ENCODE measurements around the gene ADCY3.

Gene ADCY3

GRCh38 chr2:24926602-24927252 lies 6.7 kb upstream of the ADCY3 start:
- peak overlapping the region in 6 of 7 experiments; percentile 0 to 14 (median 10) for H3K4me3 ChIP-seq
- peak overlapping the region in 18 of 21 experiments; percentile 9 to 82 (median 58) for H3K27ac ChIP-seq

GRCh38 chr2:24926220-24926601 lies 6.2 kb upstream of the ADCY3 start:
- peak overlapping the region in 13 of 21 experiments; percentile 9 to 82 (median 63) for H3K27ac ChIP-seq
- H3K4me3 ChIP-seq: peak overlapping the region in 5 of 7 experiments; percentile 0 to 14 (median 10)

- no peak overlapping the region for H3K27ac ChIP-seq
- H3K4me3 ChIP-seq: peak overlapping the region in 1 of 7 experiments; percentile 14
Observed at GRCh38 chr2:24925815-24926214, 5.8 kb upstream of the ADCY3 start.

GRCh38 chr2:24924732-24925131 lies 4.7 kb upstream of the ADCY3 start:
- H3K27ac ChIP-seq: no peak overlapping the region
- no peak overlapping the region for H3K4me3 ChIP-seq

GRCh38 chr2:24924266-24924665 lies 4.2 kb upstream of the ADCY3 start:
- no peak overlapping the region for H3K27ac ChIP-seq
- H3K4me3 ChIP-seq: no peak overlapping the region

GRCh38 chr2:24923106-24923505 lies 3.1 kb upstream of the ADCY3 start:
- Histone ChIP-seq H3K4me3 (no peak overlapping the region), H3K27ac (no peak overlapping the region)

GRCh38 chr2:24922556-24922955 lies 2.5 kb upstream of the ADCY3 start:
- no peak overlapping the region for H3K27ac ChIP-seq

GRCh38 chr2:24920809-24921441 lies 888 bp upstream of the ADCY3 start:
- H3K27ac ChIP-seq: peak overlapping the region in 16 of 21 experiments; percentile 25 to 86 (median 71)
- peak overlapping the region; percentile 36 to 70 (median 55) for H3K4me3 ChIP-seq

More at GRCh38 chr2:24922556-24922955, 2.5 kb upstream of the ADCY3 start:
- no peak overlapping the region for H3K4me3 ChIP-seq

GRCh38 chr2:24919506-24920097 lies 435 bp downstream of the ADCY3 start:
- Histone ChIP-seq H3K4me3 (peak overlapping the region; percentile 34 to 70 (median 55)), H3K27ac (peak overlapping the region; percentile 27 to 87 (median 73))

GRCh38 chr2:24919037-24919505 lies 966 bp downstream of the ADCY3 start:
- Histone ChIP-seq H3K27ac (peak overlapping the region; percentile 27 to 87 (median 73)), H3K4me3 (peak overlapping the region; percentile 34 to 70 (median 55))

GRCh38 chr2:24918326-24919036 lies 1.6 kb downstream of the ADCY3 start:
- H3K27ac ChIP-seq: peak overlapping the region in 18 of 21 experiments; percentile 47 to 87 (median 73)
- H3K4me3 ChIP-seq: peak overlapping the region; percentile 34 to 70 (median 55)

- H3K27ac ChIP-seq: peak overlapping the region in 5 of 21 experiments; percentile 13 to 82 (median 49)
- peak overlapping the region in 5 of 7 experiments; percentile 34 to 70 (median 55) for H3K4me3 ChIP-seq
Observed at GRCh38 chr2:24917731-24918325, 2.2 kb downstream of the ADCY3 start.

- Histone ChIP-seq H3K4me3 (peak overlapping the region in 2 of 7 experiments; percentile 8 to 55), H3K27ac (peak overlapping the region in 6 of 21 experiments; percentile 6 to 49 (median 18))
Observed at GRCh38 chr2:24917086-24917485, 3.0 kb downstream of the ADCY3 start.

- Histone ChIP-seq H3K4me3 (no peak overlapping the region), H3K27ac (no peak overlapping the region)
Observed at GRCh38 chr2:24915796-24916195, 4.2 kb downstream of the ADCY3 start.

- Histone ChIP-seq H3K4me3 (no peak overlapping the region), H3K27ac (peak overlapping the region in 2 of 21 experiments; percentile 42 to 63)
Observed at GRCh38 chr2:24915175-24915574, 4.9 kb downstream of the ADCY3 start.

GRCh38 chr2:24914713-24915112 lies 5.3 kb downstream of the ADCY3 start:
- Histone ChIP-seq H3K27ac (peak overlapping the region in 1 of 21 experiments; percentile 63), H3K4me3 (no peak overlapping the region)

GRCh38 chr2:24913911-24914310 lies 6.1 kb downstream of the ADCY3 start:
- no peak overlapping the region for H3K4me3 ChIP-seq
- no peak overlapping the region for H3K27ac ChIP-seq

GRCh38 chr2:24912986-24913385 lies 7.1 kb downstream of the ADCY3 start:
- no peak overlapping the region for H3K27ac ChIP-seq
- H3K4me3 ChIP-seq: no peak overlapping the region

GRCh38 chr2:24912523-24912922 lies 7.5 kb downstream of the ADCY3 start:
- no peak overlapping the region for H3K4me3 ChIP-seq
- no peak overlapping the region for H3K27ac ChIP-seq

Measured in skin epidermis (tissue), 12 donors.